Esophagus mucosa (tissue), 1 donor: Measurements from ENCODE around the gene AKT2. TPM values are rescaled to one million over a fixed set of nuclear protein-coding genes. Genes with fewer than 3 reads are reported as not detected.

Source experiments
- ATAC-seq: fragments of 200-7000 bp; cut with Tn5 transposase; one replicate; pipeline ENCODE4 v1.9.1; 2020
- total RNA-seq: library from RNA; stranded (reverse); gene quantifications from one replicate; pipeline ENCODE4 v1.2.4, GENCODE V29; 2023
- donor health status: DM: yes; HTN: yes; CAD: no.

AKT2 gene
- total RNA-seq, 1 donor from 2014 or later = 96.0 TPM

GRCh38 chr19:40272261-40272660 lies 12.9 kb downstream of the AKT2 start:
- ATAC-seq = no peak

GRCh38 chr19:40271706-40272105 lies 13.4 kb downstream of the AKT2 start:
- no peak for ATAC-seq

GRCh38 chr19:40270362-40271089 lies 14.6 kb downstream of the AKT2 start:
- ATAC-seq = no peak

- no peak for ATAC-seq
Measured at GRCh38 chr19:40269216-40269940, 15.8 kb downstream of the AKT2 start.

GRCh38 chr19:40267601-40267997 lies 17.5 kb downstream of the AKT2 start:
- ATAC-seq = no peak

- no peak for ATAC-seq
Measured at GRCh38 chr19:40266912-40267600, 18.1 kb downstream of the AKT2 start.

DNA sequence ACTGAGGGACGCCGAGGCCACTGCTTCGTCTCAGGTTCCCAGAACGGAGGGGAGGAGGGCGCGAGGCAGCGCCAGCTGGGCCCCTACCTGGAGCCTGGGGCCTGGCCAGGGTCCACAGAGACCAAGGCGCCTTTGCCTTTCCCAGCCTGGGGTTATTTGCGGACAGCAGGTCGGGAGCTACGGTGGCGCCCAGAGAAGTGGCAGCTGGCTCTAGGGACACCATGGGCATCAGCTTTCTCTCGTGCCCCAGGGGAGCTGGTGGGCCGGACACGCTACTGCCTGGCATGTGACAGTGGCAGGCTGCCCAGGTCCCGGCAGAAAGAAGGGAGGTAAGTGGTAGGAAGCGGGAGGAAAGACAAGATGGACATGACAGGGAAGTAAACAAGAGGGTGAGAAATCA lies 19.0 kb downstream of the AKT2 start:
- ATAC-seq = no peak

DNA sequence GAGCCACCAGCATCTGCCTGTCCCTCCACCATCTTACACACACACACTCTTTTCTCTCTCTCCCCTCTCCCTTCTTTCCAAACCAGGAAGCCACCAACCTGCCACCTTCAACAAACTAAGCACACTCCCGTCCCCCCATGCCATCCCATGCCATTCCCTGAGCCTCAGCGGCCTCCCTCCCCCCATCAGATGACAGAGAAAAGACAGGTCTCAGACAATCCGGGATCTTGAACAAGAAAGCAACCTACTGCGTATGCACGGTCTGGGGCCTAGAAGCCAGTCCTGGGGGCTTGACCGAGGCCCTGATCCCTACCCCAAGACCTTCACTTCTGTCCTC lies 19.4 kb downstream of the AKT2 start:
- ATAC-seq = no peak

GRCh38 chr19:40265055-40265762 lies 19.9 kb downstream of the AKT2 start:
- no peak for ATAC-seq

GRCh38 chr19:40264314-40265054 lies 20.7 kb downstream of the AKT2 start:
- no peak for ATAC-seq

GRCh38 chr19:40263440-40264313 lies 21.5 kb downstream of the AKT2 start:
- ATAC-seq = no peak

GRCh38 chr19:40262422-40262821 lies 22.7 kb downstream of the AKT2 start:
- no peak for ATAC-seq

DNA sequence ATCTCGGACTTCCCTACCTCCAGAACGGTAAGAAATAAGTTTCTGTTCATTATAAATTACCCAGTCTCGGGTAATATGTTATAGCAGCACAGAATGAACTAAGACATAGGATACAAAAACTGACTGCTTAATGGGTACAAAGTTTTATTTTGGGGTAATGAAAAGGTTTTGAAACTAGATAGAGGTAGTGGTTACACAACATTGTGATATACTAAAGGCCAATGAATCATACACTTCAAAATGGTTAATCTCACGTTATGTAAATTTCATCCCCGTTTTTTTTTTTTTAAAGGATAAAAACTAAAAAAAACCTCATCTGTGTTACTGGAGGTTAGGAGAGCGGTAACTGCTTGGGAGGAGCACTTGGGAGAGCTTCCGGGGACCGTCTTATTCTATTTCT lies 23.5 kb downstream of the AKT2 start:
- ATAC-seq = no peak

DNA sequence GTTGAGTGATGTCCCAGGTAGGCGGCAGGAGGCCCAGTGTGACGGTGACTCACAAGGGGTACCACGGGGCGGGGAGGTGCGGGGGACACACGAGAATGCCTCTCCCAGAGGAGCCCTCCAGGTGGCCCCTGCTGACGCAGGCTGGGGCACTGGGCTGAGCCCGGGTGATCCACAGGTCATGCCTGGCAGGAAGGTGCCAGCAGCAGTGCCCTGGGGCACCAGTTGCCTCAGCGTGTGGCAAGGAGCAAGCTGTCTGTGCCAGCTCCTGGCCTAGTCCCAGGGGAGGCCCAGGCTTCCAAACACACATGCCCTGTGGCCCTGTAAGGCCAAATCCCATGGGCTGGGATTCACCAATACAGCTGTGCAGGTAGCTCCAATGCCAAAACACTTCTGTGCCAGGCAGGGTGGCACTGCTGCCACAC lies 28.0 kb downstream of the AKT2 start:
- peak; percentile 85 for ATAC-seq

DNA sequence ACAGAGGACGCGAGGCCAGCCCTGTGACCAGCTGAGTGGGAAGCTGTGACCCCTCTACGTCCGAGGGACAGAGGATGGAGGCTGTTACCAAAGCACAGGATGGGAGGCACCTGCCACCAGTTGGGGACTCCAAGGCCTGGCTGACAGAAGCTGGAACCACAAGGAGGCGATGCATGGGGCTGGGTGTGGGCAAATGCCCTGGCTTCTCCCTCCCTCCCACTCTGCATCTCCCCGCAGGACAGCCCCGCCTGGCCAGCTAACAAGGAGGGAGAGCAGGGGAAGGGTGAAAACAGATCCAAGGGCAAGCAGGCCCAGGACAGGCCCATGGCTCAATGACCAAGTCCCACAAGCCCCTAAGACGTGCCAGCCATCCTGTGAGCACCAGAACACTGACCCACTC lies 28.6 kb downstream of the AKT2 start:
- ATAC-seq = peak; percentile 7

DNA sequence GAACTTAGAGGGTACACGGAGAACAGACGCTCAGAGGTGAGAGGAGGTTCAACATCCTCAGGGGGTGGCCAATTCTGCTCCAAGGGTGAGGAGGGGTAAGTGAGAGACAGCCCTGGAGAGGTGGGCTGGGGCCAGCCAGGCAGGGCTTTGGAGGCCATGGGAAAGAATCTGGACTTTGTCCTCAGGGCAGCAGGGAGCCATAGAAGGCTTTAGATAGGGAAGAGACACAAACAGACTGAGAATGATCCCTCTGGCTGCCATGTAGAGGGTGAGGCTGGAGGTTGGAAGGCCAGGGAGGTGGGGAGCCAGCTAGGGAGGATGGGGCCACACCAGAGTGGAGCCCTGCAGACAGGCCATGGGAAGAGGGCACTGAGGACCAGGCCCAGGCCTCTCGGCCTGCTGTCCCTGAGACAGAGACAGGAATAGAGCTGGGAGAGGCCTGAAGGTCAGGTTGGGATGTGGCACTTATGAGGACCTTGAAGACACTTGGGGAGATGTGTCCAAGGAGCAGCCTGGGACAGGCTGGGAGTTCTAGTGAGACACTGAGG lies 29.5 kb downstream of the AKT2 start:
- no peak for ATAC-seq

DNA sequence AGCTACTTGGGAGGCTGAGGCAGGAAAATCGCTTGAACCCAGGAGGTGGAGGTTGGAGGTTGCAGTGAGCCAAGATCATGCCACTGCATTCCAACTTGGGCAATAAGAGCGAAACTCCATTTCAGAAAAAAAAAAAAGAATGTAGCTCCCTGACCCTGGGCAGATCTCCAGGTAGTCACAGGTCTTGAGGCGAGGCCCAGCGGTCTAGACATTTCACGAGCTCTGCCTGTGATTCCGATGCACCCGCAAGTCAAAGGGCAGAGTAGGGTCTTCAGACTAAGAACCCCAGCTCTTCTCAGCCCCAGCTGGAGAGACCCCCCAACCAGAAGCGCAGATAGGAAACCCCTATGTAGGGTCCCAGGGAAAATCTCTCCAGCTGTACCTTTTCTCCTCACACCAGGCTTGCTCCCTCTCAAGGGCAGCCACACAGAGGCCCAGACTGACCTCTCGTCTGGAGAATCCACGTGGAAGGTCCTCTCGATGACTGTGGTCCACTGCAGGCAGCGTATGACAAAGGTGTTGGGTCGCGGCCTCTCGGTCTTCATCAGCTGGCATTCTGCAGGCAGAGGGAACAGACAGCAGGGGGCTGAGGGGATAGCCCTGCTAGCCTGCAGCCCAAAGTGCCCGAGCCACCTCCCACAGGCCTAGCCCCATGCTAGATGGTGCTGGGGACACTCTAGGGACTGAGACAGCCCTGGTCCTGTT lies 30.3 kb downstream of the AKT2 start:
- ATAC-seq = no peak

- no peak for ATAC-seq
Measured at GRCh38 chr19:40253611-40254092, 31.5 kb downstream of the AKT2 start.

GRCh38 chr19:40252395-40252794 lies 32.8 kb downstream of the AKT2 start:
- no peak for ATAC-seq

- ATAC-seq = no peak
Measured at GRCh38 chr19:40251991-40252390, 33.2 kb downstream of the AKT2 start.
